HEK293 (cell line): ENCODE data around the gene SERPING1.

Source experiments
- KLF10 ChIP-seq: fragments of 450-650 bp; IDR thresholded peaks from 2 replicates; pipeline ENCODE4 v1.5.1; 2018; ENCODE audit warnings: missing biosample characterization, mild to moderate bottlenecking, missing genetic modification characterization
- OVOL3 ChIP-seq: fragments of 450-650 bp; formaldehyde crosslinking; IDR thresholded peaks from 2 replicates; pipeline ENCODE4 v1.5.1; 2016; ENCODE audit warnings: missing biosample characterization, missing genetic modification characterization
- SETDB1 ChIP-seq: IDR thresholded peaks from one replicate; pipeline ENCODE4 v1.6.1; 2017; ENCODE audit warnings: mild to moderate bottlenecking, low read length, moderate library complexity, mixed read lengths; ENCODE audit not compliant: insufficient read length
- SP2 ChIP-seq: fragments of 450-650 bp; formaldehyde crosslinking; IDR thresholded peaks from 2 replicates; pipeline ENCODE4 v1.5.1; 2016; ENCODE audit warnings: missing biosample characterization, missing genetic modification characterization
- SP3 ChIP-seq: fragments of 450-650 bp; formaldehyde crosslinking; IDR thresholded peaks from 2 replicates; pipeline ENCODE4 v1.5.1; 2016; ENCODE audit warnings: missing biosample characterization, missing genetic modification characterization
- TCF7L2 ChIP-seq: IDR thresholded peaks from 2 replicates; pipeline ENCODE4 v1.6.1; 2011; ENCODE audit warnings: low read depth, mild to moderate bottlenecking, inconsistent platforms, low read length, moderate library complexity, borderline replicate concordance
- ZNF10 ChIP-seq: fragments of 450-650 bp; formaldehyde crosslinking; IDR thresholded peaks from 2 replicates; pipeline ENCODE4 v1.5.1; 2017; ENCODE audit warnings: missing biosample characterization, missing genetic modification characterization
- ZNF121 ChIP-seq: fragments of 450-650 bp; formaldehyde crosslinking; IDR thresholded peaks from 2 replicates; pipeline ENCODE4 v1.5.1; 2016; ENCODE audit warnings: missing biosample characterization, missing genetic modification characterization
- ZNF24 ChIP-seq: fragments of 450-650 bp; formaldehyde crosslinking; IDR thresholded peaks from 2 replicates; pipeline ENCODE4 v1.5.1; 2016; ENCODE audit warnings: missing biosample characterization, missing genetic modification characterization
- ZNF248 ChIP-seq: fragments of 450-650 bp; formaldehyde crosslinking; IDR thresholded peaks from 2 replicates; pipeline ENCODE4 v1.5.1; 2017; ENCODE audit warnings: missing biosample characterization, missing genetic modification characterization
- ZNF280D ChIP-seq: fragments of 450-650 bp; formaldehyde crosslinking; IDR thresholded peaks from 2 replicates; pipeline ENCODE4 v1.5.1; 2016; ENCODE audit warnings: missing biosample characterization, missing genetic modification characterization
- ZNF311 ChIP-seq: fragments of 450-650 bp; formaldehyde crosslinking; IDR thresholded peaks from 2 replicates; pipeline ENCODE4 v1.5.1; 2017; ENCODE audit warnings: missing biosample characterization, missing genetic modification characterization, borderline replicate concordance
- ZNF37A ChIP-seq: fragments of 450-650 bp; IDR thresholded peaks from 2 replicates; pipeline ENCODE4 v1.5.1; 2018; ENCODE audit warnings: missing biosample characterization, missing genetic modification characterization
- ZNF416 ChIP-seq: fragments of 450-650 bp; formaldehyde crosslinking; IDR thresholded peaks from 2 replicates; pipeline ENCODE4 v1.5.1; 2016; ENCODE audit warnings: missing biosample characterization, missing genetic modification characterization
- ZNF560 ChIP-seq: fragments of 450-650 bp; formaldehyde crosslinking; IDR thresholded peaks from 2 replicates; pipeline ENCODE4 v1.5.1; 2017; ENCODE audit warnings: missing biosample characterization, missing genetic modification characterization, borderline replicate concordance
- ZNF600 ChIP-seq: fragments of 450-650 bp; formaldehyde crosslinking; IDR thresholded peaks from 2 replicates; pipeline ENCODE4 v1.5.1; 2016; ENCODE audit warnings: missing biosample characterization, missing genetic modification characterization
- ZNF677 ChIP-seq: fragments of 450-650 bp; IDR thresholded peaks from 2 replicates; pipeline ENCODE4 v1.5.0; 2018; ENCODE audit warnings: missing biosample characterization, mild to moderate bottlenecking, missing genetic modification characterization, moderate library complexity
- ZNF701 ChIP-seq: fragments of 450-650 bp; formaldehyde crosslinking; IDR thresholded peaks from 2 replicates; pipeline ENCODE4 v1.5.1; 2016; ENCODE audit warnings: missing biosample characterization, missing genetic modification characterization
- ZNF785 ChIP-seq: fragments of 450-650 bp; formaldehyde crosslinking; IDR thresholded peaks from 2 replicates; pipeline ENCODE4 v1.5.1; 2016; ENCODE audit warnings: missing biosample characterization, missing genetic modification characterization
- ZNF791 ChIP-seq: fragments of 450-650 bp; formaldehyde crosslinking; IDR thresholded peaks from 2 replicates; pipeline ENCODE4 v1.5.1; 2016; ENCODE audit warnings: missing biosample characterization, missing genetic modification characterization
- ZNF837 ChIP-seq: fragments of 450-650 bp; formaldehyde crosslinking; IDR thresholded peaks from 2 replicates; pipeline ENCODE4 v1.5.1; 2016; ENCODE audit warnings: missing biosample characterization, missing genetic modification characterization
- TF ChIP-seq, protein P1 (sequence below): fragments of 450-650 bp; formaldehyde crosslinking; IDR thresholded peaks from 2 replicates; pipeline ENCODE4 v1.5.1; 2016; ENCODE audit warnings: missing biosample characterization, missing genetic modification characterization
- TF ChIP-seq, protein P2 (sequence below): fragments of 450-650 bp; formaldehyde crosslinking; IDR thresholded peaks from 2 replicates; pipeline ENCODE4 v1.5.1; 2016; ENCODE audit warnings: missing biosample characterization, missing genetic modification characterization
- TF ChIP-seq, protein P3 (sequence below): fragments of 450-650 bp; formaldehyde crosslinking; IDR thresholded peaks from 2 replicates; pipeline ENCODE4 v1.5.1; 2017; ENCODE audit warnings: missing biosample characterization, missing genetic modification characterization
- TF ChIP-seq, protein P4 (sequence below): fragments of 450-650 bp; formaldehyde crosslinking; IDR thresholded peaks from 2 replicates; pipeline ENCODE4 v1.5.1; 2017; ENCODE audit warnings: missing biosample characterization, missing genetic modification characterization
- TF ChIP-seq, protein P5 (sequence below): fragments of 450-650 bp; formaldehyde crosslinking; IDR thresholded peaks from 2 replicates; pipeline ENCODE4 v1.5.1; 2016; ENCODE audit warnings: missing biosample characterization, missing genetic modification characterization

Gene SERPING1

GRCh38 chr11:57638005-57638781, 40.7 kb downstream of the SERPING1 start (continued):
- TF ChIP-seq, protein P1, sequence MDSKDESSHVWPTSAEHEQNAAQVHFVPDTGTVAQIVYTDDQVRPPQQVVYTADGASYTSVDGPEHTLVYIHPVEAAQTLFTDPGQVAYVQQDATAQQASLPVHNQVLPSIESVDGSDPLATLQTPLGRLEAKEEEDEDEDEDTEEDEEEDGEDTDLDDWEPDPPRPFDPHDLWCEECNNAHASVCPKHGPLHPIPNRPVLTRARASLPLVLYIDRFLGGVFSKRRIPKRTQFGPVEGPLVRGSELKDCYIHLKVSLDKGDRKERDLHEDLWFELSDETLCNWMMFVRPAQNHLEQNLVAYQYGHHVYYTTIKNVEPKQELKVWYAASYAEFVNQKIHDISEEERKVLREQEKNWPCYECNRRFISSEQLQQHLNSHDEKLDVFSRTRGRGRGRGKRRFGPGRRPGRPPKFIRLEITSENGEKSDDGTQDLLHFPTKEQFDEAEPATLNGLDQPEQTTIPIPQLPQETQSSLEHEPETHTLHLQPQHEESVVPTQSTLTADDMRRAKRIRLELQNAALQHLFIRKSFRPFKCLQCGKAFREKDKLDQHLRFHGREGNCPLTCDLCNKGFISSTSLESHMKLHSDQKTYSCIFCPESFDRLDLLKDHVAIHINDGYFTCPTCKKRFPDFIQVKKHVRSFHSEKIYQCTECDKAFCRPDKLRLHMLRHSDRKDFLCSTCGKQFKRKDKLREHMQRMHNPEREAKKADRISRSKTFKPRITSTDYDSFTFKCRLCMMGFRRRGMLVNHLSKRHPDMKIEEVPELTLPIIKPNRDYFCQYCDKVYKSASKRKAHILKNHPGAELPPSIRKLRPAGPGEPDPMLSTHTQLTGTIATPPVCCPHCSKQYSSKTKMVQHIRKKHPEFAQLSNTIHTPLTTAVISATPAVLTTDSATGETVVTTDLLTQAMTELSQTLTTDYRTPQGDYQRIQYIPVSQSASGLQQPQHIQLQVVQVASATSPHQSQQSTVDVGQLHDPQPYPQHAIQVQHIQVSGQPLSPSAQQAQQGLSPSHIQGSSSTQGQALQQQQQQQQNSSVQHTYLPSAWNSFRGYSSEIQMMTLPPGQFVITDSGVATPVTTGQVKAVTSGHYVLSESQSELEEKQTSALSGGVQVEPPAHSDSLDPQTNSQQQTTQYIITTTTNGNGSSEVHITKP (tag by site-specific recombination) = peak; percentile 35; the same call in 1 of the 2 replicates
- no peak for TF ChIP-seq ZNF248 (tag by site-specific recombination)
- no peak for TF ChIP-seq ZNF24 (tag by site-specific recombination)
- TF ChIP-seq ZNF10 (tag by site-specific recombination) = no peak
- TF ChIP-seq ZNF791 = no peak
- TF ChIP-seq ZNF37A (tag by site-specific recombination) = no peak
- peak; percentile 44 for TF ChIP-seq SP3
- no peak for TF ChIP-seq ZNF121 (tag by site-specific recombination)
- TF ChIP-seq, protein P2, sequence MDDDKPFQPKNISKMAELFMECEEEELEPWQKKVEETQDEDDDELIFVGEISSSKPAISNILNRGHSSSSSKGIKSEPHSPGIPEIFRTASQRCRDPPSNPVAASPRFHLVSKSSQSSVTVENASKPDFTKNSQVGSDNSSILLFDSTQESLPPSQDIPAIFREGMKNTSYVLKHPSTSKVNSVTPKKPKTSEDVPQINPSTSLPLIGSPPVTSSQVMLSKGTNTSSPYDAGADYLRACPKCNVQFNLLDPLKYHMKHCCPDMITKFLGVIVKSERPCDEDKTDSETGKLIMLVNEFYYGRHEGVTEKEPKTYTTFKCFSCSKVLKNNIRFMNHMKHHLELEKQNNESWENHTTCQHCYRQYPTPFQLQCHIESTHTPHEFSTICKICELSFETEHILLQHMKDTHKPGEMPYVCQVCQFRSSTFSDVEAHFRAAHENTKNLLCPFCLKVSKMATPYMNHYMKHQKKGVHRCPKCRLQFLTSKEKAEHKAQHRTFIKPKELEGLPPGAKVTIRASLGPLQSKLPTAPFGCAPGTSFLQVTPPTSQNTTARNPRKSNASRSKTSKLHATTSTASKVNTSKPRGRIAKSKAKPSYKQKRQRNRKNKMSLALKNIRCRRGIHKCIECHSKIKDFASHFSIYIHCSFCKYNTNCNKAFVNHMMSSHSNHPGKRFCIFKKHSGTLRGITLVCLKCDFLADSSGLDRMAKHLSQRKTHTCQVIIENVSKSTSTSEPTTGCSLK (tag by site-specific recombination) = no peak
- TF ChIP-seq ZNF280D (tag by site-specific recombination) = no peak
- TF ChIP-seq SETDB1 = no peak
- TF ChIP-seq, protein P3, sequence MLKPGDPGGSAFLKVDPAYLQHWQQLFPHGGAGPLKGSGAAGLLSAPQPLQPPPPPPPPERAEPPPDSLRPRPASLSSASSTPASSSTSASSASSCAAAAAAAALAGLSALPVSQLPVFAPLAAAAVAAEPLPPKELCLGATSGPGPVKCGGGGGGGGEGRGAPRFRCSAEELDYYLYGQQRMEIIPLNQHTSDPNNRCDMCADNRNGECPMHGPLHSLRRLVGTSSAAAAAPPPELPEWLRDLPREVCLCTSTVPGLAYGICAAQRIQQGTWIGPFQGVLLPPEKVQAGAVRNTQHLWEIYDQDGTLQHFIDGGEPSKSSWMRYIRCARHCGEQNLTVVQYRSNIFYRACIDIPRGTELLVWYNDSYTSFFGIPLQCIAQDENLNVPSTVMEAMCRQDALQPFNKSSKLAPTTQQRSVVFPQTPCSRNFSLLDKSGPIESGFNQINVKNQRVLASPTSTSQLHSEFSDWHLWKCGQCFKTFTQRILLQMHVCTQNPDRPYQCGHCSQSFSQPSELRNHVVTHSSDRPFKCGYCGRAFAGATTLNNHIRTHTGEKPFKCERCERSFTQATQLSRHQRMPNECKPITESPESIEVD (tag by site-specific recombination) = no peak
- no peak for TF ChIP-seq ZNF701 (tag by site-specific recombination)
- no peak for TF ChIP-seq ZNF560
- TF ChIP-seq, protein P4, sequence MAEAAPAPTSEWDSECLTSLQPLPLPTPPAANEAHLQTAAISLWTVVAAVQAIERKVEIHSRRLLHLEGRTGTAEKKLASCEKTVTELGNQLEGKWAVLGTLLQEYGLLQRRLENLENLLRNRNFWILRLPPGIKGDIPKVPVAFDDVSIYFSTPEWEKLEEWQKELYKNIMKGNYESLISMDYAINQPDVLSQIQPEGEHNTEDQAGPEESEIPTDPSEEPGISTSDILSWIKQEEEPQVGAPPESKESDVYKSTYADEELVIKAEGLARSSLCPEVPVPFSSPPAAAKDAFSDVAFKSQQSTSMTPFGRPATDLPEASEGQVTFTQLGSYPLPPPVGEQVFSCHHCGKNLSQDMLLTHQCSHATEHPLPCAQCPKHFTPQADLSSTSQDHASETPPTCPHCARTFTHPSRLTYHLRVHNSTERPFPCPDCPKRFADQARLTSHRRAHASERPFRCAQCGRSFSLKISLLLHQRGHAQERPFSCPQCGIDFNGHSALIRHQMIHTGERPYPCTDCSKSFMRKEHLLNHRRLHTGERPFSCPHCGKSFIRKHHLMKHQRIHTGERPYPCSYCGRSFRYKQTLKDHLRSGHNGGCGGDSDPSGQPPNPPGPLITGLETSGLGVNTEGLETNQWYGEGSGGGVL (tag by site-specific recombination) = peak; percentile 93
- no peak for TF ChIP-seq ZNF311
- TF ChIP-seq ZNF837 (tag by site-specific recombination) = no peak
- peak; percentile 58 for TF ChIP-seq SP2 (tag by site-specific recombination)
- TF ChIP-seq ZNF416 (tag by site-specific recombination) = no peak
- peak; percentile 77 for TF ChIP-seq KLF10 (tag by site-specific recombination)
- no peak for TF ChIP-seq OVOL3 (tag by site-specific recombination)
- TF ChIP-seq ZNF677 (tag by site-specific recombination) = no peak
- TF ChIP-seq ZNF785 = no peak
- TF ChIP-seq TCF7L2 = no peak
- TF ChIP-seq ZNF600 = no peak
- TF ChIP-seq, protein P5, sequence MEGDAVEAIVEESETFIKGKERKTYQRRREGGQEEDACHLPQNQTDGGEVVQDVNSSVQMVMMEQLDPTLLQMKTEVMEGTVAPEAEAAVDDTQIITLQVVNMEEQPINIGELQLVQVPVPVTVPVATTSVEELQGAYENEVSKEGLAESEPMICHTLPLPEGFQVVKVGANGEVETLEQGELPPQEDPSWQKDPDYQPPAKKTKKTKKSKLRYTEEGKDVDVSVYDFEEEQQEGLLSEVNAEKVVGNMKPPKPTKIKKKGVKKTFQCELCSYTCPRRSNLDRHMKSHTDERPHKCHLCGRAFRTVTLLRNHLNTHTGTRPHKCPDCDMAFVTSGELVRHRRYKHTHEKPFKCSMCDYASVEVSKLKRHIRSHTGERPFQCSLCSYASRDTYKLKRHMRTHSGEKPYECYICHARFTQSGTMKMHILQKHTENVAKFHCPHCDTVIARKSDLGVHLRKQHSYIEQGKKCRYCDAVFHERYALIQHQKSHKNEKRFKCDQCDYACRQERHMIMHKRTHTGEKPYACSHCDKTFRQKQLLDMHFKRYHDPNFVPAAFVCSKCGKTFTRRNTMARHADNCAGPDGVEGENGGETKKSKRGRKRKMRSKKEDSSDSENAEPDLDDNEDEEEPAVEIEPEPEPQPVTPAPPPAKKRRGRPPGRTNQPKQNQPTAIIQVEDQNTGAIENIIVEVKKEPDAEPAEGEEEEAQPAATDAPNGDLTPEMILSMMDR = no peak
